AG09309 (cell line): Measurements from ENCODE around the gene DMBT1.

Experiments
- DNase-seq: peaks from one replicate; pipeline ENCODE4 v3.0.0-alpha.2; 2010; ENCODE audit warnings: low read depth
- H3K4me3 ChIP-seq: 2 replicates; pipeline ENCODE4 v1.5.1; 2011; ENCODE audit warnings: mild to moderate bottlenecking, low read depth, low read length, moderate library complexity; ENCODE audit not compliant: control insufficient read depth
- TF ChIP-seq, protein P1 (sequence below): IDR thresholded peaks from 2 replicates; pipeline ENCODE4 v1.5.1; 2011; ENCODE audit warnings: mild to moderate bottlenecking, low read depth, low read length, inconsistent platforms; ENCODE audit not compliant: insufficient read depth, control insufficient read depth; ENCODE audit errors: missing control alignments

Gene DMBT1

DNA sequence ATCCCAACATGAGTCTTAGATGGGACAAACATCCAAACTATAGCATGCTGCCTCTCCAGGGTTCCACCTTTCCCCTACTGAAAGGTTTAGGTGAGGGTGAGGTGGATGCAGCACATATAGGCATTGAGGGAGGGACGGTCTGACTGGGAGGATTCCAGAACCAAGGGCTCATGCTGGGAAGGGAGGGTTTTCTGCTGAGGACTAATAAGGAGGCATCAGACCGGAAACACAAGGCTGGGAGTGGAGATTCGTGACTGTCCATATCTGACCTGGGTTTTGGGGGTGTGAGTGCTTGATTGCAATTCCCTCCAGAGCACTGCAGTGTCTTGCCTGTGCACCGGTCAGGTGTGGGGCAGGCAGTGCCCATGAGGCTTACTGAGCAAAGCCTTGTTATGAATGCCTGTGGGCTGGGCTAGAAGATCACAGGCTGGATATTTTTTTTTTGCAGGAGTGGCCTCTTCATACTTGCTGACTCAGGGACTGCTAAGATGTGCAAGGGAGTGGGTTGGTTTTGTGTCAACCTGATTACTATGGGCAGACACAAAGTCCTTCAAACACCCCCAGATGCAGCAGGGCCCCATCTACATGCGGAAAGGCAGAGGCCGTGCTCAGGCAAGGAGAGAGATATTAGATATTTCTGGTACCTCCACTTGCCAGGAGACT lies 26.7 kb downstream of the DMBT1 start:
- TF ChIP-seq, protein P1, sequence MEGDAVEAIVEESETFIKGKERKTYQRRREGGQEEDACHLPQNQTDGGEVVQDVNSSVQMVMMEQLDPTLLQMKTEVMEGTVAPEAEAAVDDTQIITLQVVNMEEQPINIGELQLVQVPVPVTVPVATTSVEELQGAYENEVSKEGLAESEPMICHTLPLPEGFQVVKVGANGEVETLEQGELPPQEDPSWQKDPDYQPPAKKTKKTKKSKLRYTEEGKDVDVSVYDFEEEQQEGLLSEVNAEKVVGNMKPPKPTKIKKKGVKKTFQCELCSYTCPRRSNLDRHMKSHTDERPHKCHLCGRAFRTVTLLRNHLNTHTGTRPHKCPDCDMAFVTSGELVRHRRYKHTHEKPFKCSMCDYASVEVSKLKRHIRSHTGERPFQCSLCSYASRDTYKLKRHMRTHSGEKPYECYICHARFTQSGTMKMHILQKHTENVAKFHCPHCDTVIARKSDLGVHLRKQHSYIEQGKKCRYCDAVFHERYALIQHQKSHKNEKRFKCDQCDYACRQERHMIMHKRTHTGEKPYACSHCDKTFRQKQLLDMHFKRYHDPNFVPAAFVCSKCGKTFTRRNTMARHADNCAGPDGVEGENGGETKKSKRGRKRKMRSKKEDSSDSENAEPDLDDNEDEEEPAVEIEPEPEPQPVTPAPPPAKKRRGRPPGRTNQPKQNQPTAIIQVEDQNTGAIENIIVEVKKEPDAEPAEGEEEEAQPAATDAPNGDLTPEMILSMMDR, result no peak

GRCh38 chr10:122588381-122588780 lies 27.8 kb downstream of the DMBT1 start:
- no peak overlapping the region for H3K4me3 ChIP-seq
- TF ChIP-seq, protein P1, result no peak
- DNase-seq, result no peak

More for the DNA sequence above, 26.7 kb downstream of the DMBT1 start:
- no peak for DNase-seq
- H3K4me3 ChIP-seq, result no peak overlapping the region

- DNase-seq, result no peak
- no peak overlapping the region for H3K4me3 ChIP-seq
- TF ChIP-seq, protein P1, result no peak
Observed at GRCh38 chr10:122590153-122590552, 29.6 kb downstream of the DMBT1 start.

GRCh38 chr10:122591736-122592135 lies 31.2 kb downstream of the DMBT1 start:
- TF ChIP-seq, protein P1, result no peak
- no peak overlapping the region for H3K4me3 ChIP-seq
- DNase-seq, result no peak

GRCh38 chr10:122592161-122592560 lies 31.6 kb downstream of the DMBT1 start:
- no peak overlapping the region for H3K4me3 ChIP-seq
- no peak for DNase-seq
- TF ChIP-seq, protein P1, result no peak

DNA sequence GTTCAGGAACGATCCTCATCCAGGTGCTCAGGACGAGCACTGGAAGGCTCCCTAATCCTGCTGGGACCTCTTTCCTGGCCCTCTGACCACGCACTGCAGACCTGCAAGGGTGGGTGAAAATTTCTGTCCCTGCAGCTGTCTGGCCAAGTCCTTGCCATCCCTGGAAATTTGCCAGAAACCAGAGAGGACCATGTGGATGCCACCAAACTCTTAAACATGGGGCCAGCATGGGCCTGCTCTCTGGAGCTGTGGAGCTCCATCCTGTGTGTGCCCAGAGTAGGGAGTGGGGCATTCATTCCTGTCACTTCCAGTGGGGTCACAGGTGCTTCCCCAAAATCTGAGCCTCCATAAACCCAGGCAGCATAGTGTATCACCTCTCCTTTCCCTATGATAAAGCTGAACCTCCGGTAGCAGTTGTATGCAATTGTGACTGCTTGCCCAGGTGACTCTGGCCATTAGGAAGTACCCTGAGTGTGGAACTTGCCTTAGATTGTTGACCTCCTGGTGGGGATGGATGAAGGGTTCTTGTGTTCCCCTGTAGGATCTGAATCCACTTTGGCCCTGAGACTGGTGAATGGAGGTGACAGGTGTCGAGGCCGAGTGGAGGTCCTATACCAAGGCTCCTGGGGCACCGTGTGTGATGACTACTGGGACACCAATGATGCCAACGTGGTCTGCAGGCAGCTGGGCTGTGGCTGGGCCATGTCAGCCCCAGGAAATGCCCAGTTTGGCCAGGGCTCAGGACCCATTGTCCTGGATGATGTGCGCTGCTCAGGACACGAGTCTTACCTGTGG lies 57.1 kb downstream of the DMBT1 start:
- TF ChIP-seq, protein P1, result no peak
- no peak overlapping the region for H3K4me3 ChIP-seq
- no peak for DNase-seq
